ENCODE measurements around the gene GARS1.
"Not testable (repeated sequence)": the region's sequence is repeated elsewhere in the genome, so short reads cannot be mapped to it uniquely, and the experiment has no call there.

GARS1 gene

GRCh38 chr7:30575910-30576309, 18.8 kb upstream of the GARS1 start:
- no peak for DNase-seq

DNA sequence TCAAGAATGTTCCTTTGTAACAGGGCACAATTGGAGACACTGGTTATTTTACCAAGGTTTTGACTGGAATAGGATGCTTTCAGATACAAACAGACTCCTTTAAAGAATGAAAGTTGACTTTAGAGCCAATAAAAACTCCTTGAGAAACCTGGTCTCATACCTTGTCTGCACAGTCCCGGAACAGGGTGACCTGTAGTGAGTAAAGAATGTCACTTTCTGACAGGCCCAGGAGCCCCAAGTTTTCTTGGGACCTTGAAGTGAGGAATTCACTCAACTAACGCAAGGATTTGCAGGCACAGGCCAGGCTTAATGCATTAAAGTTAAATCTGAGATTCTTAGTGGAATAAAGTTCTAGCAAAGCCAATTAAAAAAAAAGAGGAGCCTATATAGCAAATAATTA, 11.5 kb upstream of the GARS1 start:
- no peak for DNase-seq

- DNase-seq, result no peak
Observed at GRCh38 chr7:30584415-30584814, 10.3 kb upstream of the GARS1 start.

DNA sequence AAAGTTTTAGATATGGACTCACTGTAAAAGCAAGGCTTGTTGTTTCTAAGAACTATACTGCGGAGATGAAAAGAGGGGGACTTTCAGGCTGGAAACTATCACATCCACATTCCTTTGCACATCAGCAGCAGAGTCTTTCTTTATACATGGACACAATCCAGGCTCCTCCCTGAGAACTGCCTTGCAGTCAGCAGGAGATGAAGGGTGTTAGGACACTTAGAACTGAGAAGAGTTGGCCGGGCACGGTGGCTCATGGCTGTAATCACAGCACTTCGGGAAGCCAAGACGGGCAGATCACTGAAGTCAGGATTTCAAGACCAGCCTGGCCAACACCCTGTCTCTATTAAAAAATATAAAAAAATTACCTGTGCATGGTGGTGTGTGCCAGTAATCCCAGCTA, 9.7 kb upstream of the GARS1 start:
- no peak for DNase-seq

DNA sequence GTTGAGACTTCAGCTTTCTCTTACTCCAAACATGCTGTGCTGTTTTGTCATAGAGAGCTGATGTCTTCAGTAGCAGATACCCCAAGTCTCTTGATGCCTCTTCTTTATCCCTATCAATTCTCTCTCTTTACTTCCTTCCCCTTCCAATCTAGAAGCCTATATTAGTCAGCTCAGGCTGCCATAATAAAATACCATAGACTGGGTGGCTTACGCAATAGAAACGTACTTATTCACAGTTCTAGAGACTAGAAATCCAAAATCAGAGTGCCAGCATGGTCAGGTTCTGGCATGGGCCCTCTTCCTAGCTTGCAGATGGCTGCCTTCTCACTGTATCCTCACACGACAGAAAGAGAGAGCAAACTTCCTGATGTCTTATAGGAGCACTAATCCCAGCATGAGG, 9.0 kb upstream of the GARS1 start:
- DNase-seq, result peak; percentile 77

DNA sequence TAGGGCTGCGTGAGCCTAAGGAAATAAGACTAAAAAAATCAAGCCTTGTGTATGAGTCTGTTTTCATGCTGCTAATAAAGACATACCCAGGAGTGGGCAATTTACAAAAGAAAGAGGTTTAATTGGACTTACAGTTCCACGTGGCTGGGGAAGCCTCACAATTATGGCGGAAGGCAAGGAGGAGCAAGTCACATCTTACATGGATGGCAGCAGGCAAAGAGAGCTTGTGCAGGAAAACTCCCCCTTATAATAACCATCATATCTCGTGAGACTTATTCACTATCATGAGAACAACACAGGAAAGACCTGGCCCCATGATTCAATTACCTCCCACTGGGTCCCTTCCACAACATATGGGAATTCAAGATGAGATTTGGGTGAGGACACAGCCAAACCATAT, 7.1 kb upstream of the GARS1 start:
- not testable (repeated sequence) for DNase-seq

DNA sequence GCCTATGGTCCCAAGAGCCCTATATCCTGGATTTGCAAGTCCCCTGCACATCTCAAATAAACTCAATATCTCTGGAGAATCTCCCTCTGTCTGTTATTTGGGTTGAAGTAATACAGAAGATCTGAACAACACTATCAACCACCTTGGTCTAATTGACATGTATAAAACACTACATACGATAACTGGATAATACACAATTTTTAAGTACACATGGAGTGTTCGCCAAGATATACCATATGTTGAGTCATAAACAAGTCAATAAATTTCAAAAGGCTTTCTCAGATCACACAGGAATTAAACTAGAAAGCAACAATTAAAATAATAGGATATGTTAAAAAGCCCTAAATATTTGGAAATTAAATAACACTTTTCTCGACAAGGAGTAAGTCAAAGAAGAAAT, 5.6 kb upstream of the GARS1 start:
- DNase-seq, result no peak

- peak; percentile 36 for DNase-seq
Observed at GRCh38 chr7:30594048-30594539, 584 bp upstream of the GARS1 start.

DNA sequence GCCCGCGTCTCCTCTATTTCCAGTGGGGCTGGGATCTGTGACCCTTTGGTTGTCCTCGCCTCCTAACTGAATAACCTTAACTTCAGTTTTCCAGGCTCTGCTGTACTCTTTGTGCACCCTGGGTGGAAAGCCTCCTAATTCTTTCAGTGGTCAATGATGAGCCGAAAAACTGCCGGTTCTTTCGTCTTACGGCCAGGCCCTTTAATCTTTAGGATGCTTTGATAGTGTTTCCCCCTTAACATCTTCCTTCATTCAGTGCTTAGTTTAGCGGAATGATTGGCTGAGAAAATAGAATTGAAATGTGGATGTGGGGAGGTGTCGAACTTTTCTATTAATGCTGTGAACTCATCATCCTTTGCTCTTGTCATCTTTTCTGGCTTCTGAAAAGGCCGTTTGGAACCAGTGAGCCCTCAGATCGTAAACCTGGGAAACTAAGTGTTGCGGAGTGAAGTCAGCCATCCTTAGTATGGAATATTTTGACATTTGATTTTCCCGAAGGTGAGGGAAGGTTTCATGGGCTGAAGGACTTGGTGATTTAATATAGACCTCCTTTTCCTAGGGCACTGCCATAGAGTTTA, 847 bp downstream of the GARS1 start:
- DNase-seq, result no peak

GRCh38 chr7:30596014-30596641, 1.4 kb downstream of the GARS1 start:
- DNase-seq, result peak; percentile 31

DNA sequence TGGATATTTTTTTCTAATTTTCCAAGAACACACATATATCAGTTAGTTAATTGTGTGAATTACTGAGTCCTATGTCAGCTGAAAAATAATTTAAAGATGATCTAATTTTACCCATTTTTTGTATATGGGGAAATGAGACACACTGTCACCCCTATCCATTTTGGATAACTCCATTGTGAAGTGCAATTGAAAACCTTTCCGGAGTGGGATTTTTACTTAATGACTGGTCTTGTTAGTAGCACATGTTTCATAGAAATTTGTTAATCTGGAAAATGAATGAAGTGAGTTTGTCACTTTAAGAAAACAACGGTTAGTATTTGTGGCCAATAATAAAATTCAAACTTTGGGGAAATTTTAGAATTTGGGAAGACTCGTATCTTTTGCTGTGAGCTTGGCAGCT, 2.0 kb downstream of the GARS1 start:
- no peak for DNase-seq

- no peak for DNase-seq
Observed at GRCh38 chr7:30598121-30598876, 3.6 kb downstream of the GARS1 start.

GRCh38 chr7:30604901-30605300, 10.2 kb downstream of the GARS1 start:
- DNase-seq, result no peak

GRCh38 chr7:30605832-30606231, 11.2 kb downstream of the GARS1 start:
- DNase-seq, result no peak

- no peak for DNase-seq
Observed at GRCh38 chr7:30612658-30613265, 18.1 kb downstream of the GARS1 start.

- DNase-seq, result no peak
Observed at GRCh38 chr7:30613366-30614325, 19.0 kb downstream of the GARS1 start.

- no peak for DNase-seq
Observed at GRCh38 chr7:30616318-30616717, 21.6 kb downstream of the GARS1 start.

GRCh38 chr7:30617359-30617758, 22.7 kb downstream of the GARS1 start:
- DNase-seq, result no peak

GRCh38 chr7:30618080-30618676, 23.5 kb downstream of the GARS1 start:
- DNase-seq, result no peak

DNA sequence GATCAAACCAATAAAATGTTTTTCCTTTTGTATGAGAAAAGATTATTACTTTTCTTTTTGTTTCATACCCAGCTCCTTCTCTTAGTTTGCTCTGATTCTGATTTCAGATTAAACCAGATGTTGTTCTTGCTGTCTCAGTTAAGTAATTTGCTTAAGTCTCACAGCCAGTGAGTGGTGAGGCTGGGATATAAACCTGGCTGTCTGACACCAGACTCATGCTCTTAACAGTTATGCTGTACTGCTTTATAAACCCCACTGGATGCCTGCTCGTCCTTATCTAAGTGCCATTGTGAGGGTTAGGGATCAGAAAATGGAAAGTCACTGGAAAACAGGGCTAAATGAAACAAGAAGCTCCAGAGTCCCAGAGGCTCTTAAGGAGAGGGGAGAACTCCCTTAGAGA, 24.3 kb downstream of the GARS1 start:
- no peak for DNase-seq

- no peak for DNase-seq
Observed at GRCh38 chr7:30625283-30625682, 30.6 kb downstream of the GARS1 start.

DNA sequence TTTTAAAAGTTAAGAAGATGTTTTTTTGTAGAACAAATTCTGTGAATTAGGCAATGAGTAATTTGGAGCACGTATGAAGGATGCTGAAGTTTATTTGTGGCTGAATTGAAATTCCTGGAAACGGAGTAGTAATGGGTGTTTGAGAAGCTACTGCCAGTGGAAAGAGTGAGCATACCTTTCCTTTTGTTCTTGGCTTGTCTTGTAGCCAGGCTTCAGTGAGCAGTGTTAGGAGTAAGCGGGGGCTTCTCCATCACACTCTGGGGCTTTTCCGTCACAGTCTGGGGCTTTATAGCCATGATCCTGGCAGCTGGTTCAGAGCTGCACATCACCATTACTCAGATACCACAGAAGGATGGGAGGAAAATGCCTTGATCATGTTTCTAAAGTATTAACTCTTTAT, 32.3 kb downstream of the GARS1 start:
- DNase-seq, result no peak
